Stomach (tissue), 4 donors: ENCODE data around the gene MORC1.

Source experiments
- EP300 ChIP-seq: sonication (generic); formaldehyde crosslinking; IDR thresholded peaks from one replicate; pipeline ENCODE4 v1.6.1; 2017; ENCODE audit warnings: antibody characterized with exemption
- POLR2A ChIP-seq, 4 donors: fragments of 450-650 bp; IDR thresholded peaks; one replicate each; pipeline ENCODE4 v1.6.1; 2016; ENCODE audit warnings: antibody characterized with exemption in 4 of 4, control low read depth in 2 of 4, mild to moderate bottlenecking in 1 of 4, moderate library complexity in 1 of 4
- POLR2AphosphoS5 ChIP-seq, 3 donors: sonication (generic); formaldehyde crosslinking; IDR thresholded peaks; one replicate each; pipeline ENCODE4 v1.6.1; 2016; ENCODE audit warnings: antibody characterized with exemption in 3 of 3
- TF ChIP-seq, protein P1 (sequence below), 7 experiments: fragments of 450-650 bp in 4 of 7; fragments of 200-600 bp in 3 of 7; sonication (generic) in 3 of 7; IDR thresholded peaks; one replicate each; pipeline ENCODE4 v1.5.1; 2016 to 2019; ENCODE audit warnings: antibody characterized with exemption in 7 of 7, control low read depth in 2 of 7, mild to moderate bottlenecking in 1 of 7

DNA sequence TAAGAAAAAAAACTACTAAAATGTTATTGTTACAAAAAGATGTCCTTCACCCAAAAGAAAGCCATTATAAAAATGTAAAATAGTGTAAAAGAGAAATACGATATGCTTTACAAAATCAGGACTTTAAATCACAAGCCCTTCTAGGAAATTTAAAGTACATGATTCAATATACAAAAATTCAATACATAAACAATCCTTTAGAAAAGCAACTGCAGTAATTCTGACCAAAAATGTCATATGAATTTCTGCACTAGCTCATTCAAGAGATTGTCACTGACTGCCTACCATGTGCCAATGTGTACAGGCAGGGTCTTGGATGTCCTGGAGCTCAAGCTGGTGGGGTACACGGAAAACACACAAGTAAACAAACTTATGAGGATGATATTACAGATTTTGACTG, 2.5 kb downstream of the MORC1 start:
- TF ChIP-seq, protein P1, sequence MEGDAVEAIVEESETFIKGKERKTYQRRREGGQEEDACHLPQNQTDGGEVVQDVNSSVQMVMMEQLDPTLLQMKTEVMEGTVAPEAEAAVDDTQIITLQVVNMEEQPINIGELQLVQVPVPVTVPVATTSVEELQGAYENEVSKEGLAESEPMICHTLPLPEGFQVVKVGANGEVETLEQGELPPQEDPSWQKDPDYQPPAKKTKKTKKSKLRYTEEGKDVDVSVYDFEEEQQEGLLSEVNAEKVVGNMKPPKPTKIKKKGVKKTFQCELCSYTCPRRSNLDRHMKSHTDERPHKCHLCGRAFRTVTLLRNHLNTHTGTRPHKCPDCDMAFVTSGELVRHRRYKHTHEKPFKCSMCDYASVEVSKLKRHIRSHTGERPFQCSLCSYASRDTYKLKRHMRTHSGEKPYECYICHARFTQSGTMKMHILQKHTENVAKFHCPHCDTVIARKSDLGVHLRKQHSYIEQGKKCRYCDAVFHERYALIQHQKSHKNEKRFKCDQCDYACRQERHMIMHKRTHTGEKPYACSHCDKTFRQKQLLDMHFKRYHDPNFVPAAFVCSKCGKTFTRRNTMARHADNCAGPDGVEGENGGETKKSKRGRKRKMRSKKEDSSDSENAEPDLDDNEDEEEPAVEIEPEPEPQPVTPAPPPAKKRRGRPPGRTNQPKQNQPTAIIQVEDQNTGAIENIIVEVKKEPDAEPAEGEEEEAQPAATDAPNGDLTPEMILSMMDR (IDR thresholded peaks at IDR 0.05) = no peak
- TF ChIP-seq POLR2A (IDR thresholded peaks at IDR 0.05) (no peak), POLR2AphosphoS5 (IDR thresholded peaks at IDR 0.05) (no peak), EP300 (no peak)
